Measurements from ENCODE around the gene ZBTB9.
A peak's percentile ranks its signal among the peaks of the same experiment; 100 is the strongest.

ZBTB9 gene

GRCh38 chr6:33427585-33428223, 26.7 kb upstream of the ZBTB9 start:
- ATAC-seq (no peak), DNase-seq (peak in 1 of 2 donors; percentile 57)
- H3K27ac Mint-ChIP-seq: peak overlapping the region; percentile 80 to 94
- peaks cover 78% of the 10 kb centered on the region for H3K4me1 Mint-ChIP-seq
- H3K4me3 Mint-ChIP-seq: peak overlapping the region; percentile 83 to 96
- H3K9me3 Mint-ChIP-seq: peaks cover 0 to 9% of the 10 kb centered on the region in 2 donors
- no peaks in the 10 kb centered on the region for H3K27me3 Mint-ChIP-seq

GRCh38 chr6:33428224-33428965, 26.0 kb upstream of the ZBTB9 start:
- Mint-ChIP-seq H3K4me3 (peak overlapping the region; percentile 80 to 83), H3K9me3 (peaks cover 0 to 8% of the 10 kb centered on the region in 2 donors), H3K4me1 (peaks cover 81% of the 10 kb centered on the region), H3K27ac (peak overlapping the region; percentile 42 to 73), H3K27me3 (no peaks in the 10 kb centered on the region)
- ATAC-seq (no peak), DNase-seq (peak; percentile 47 to 53)

- Mint-ChIP-seq H3K27me3 (no peaks in the 10 kb centered on the region), H3K4me1 (peaks cover 78% of the 10 kb centered on the region), H3K4me3 (peak overlapping the region; percentile 80 to 83), H3K9me3 (peaks cover 0 to under 1% of the 10 kb centered on the region in 2 donors), H3K27ac (peak overlapping the region in 1 of 2 donors; percentile 7)
- ATAC-seq (no peak), DNase-seq (no peak)
Observed at GRCh38 chr6:33428966-33429749, 25.2 kb upstream of the ZBTB9 start.

DNA sequence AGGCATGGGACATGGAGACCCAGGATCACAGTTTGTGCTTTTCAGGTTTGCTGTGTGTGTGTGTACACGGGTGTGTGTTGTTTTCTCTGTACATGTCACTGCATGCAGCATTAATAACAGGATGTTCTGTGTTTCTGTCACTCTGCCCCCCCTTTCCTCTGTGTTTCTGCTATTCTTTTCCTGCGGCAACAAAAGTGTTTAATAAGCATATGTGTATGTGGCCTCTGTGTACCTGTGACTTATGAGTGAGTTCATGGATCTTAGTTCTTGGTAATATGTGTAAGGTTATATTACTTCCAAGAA, 24.7 kb upstream of the ZBTB9 start:
- H3K9me3 Mint-ChIP-seq: no peaks in the 10 kb centered on the region

DNA sequence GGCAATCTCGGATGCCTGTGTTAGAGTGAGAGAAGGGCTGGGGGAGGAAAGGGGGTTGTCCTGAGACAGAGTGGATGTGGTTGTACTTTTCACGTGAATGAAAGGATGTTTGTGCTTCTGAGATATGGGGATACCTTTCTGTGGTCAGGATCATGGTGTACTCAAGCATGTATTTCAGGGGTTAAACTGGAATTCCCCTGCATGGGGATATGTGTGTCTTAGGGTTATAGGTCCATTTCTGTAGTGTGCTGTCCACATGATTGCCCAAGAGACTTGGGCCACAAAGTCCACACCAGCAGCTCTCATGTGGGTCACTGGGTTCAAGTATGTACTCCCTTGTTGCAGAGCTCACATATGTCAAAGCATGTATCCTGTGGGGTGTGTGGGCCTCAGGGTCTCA, 24.0 kb upstream of the ZBTB9 start:
- H3K4me3 Mint-ChIP-seq: peak overlapping the region; percentile 80 to 83
- no peak overlapping the region for H3K27ac Mint-ChIP-seq
- DNase-seq (no peak), ATAC-seq (peak; percentile 20)
- H3K27me3 Mint-ChIP-seq: no peaks in the 10 kb centered on the region
- no peaks in the 10 kb centered on the region for H3K9me3 Mint-ChIP-seq
- peaks cover 66% of the 10 kb centered on the region for H3K4me1 Mint-ChIP-seq

More for the DNA sequence above, 24.7 kb upstream of the ZBTB9 start:
- Mint-ChIP-seq H3K4me3 (peak overlapping the region; percentile 80 to 83), H3K4me1 (peaks cover 72% of the 10 kb centered on the region), H3K27me3 (no peaks in the 10 kb centered on the region), H3K27ac (peak overlapping the region in 1 of 2 donors; percentile 35)
- DNase-seq (no peak), ATAC-seq (no peak)

- DNase-seq: peak; percentile 76 to 87
- no peaks in the 10 kb centered on the region for H3K9me3 Mint-ChIP-seq
- H3K27ac Mint-ChIP-seq: peak overlapping the region in 1 of 2 donors; percentile 10
- peak; percentile 83 for ATAC-seq
- H3K27me3 Mint-ChIP-seq: no peaks in the 10 kb centered on the region
- H3K4me3 Mint-ChIP-seq: peak overlapping the region; percentile 80 to 83
- H3K4me1 Mint-ChIP-seq: peaks cover 65% of the 10 kb centered on the region
Observed at GRCh38 chr6:33430991-33431879, 23.1 kb upstream of the ZBTB9 start.

- ATAC-seq (peak; percentile 36), DNase-seq (no peak)
- Mint-ChIP-seq H3K4me1 (peaks cover 63% of the 10 kb centered on the region), H3K4me3 (peak overlapping the region; percentile 80 to 83), H3K27me3 (no peaks in the 10 kb centered on the region), H3K9me3 (no peaks in the 10 kb centered on the region), H3K27ac (peak overlapping the region in 1 of 2 donors; percentile 79)
Observed at GRCh38 chr6:33431880-33432541, 22.4 kb upstream of the ZBTB9 start.

- DNase-seq: no peak
- Mint-ChIP-seq H3K4me3 (peak overlapping the region; percentile 80 to 83), H3K27ac (peak overlapping the region in 1 of 2 donors; percentile 1), H3K4me1 (peaks cover 58% of the 10 kb centered on the region), H3K27me3 (no peaks in the 10 kb centered on the region), H3K9me3 (no peaks in the 10 kb centered on the region)
- ATAC-seq: no peak
Observed at GRCh38 chr6:33432546-33432945, 21.8 kb upstream of the ZBTB9 start.

DNA sequence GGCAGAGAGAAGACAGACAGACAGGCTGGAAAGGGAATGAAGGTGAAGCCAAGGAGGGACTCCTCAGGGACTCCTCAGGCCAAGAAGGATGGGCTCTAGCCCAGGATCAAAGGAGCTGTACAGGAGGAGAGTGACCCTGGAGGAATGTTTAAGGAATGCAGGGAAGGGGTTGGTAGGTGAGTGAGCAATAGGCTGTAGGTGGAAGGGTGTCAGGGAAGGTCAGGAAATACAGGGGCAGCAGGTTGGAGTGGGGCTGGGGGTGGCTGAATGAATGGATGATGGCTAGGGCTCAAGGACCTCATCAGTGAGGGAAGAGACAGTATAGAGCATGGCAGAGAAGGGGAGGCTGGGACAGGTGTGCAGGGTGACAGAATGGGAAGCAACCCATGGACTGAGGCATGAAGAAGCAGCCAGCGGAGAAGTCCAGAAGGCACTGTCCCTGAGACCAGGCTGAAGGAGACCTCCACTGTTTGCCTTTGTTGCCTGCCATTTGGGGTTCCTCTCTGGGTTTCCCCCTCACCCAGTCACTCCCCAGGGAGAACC, 21.3 kb upstream of the ZBTB9 start:
- H3K4me3 Mint-ChIP-seq: peak overlapping the region; percentile 59 to 83
- H3K4me1 Mint-ChIP-seq: peaks cover 57% of the 10 kb centered on the region
- no peaks in the 10 kb centered on the region for H3K27me3 Mint-ChIP-seq
- no peaks in the 10 kb centered on the region for H3K9me3 Mint-ChIP-seq
- peak overlapping the region; percentile 1 to 75 for H3K27ac Mint-ChIP-seq
- no peak for ATAC-seq
- DNase-seq: no peak

- Mint-ChIP-seq H3K4me3 (no peak overlapping the region), H3K9me3 (no peaks in the 10 kb centered on the region), H3K27me3 (no peaks in the 10 kb centered on the region), H3K4me1 (peaks cover 52% of the 10 kb centered on the region), H3K27ac (no peak overlapping the region)
- ATAC-seq (no peak), DNase-seq (no peak)
Observed at GRCh38 chr6:33433544-33434191, 20.7 kb upstream of the ZBTB9 start.

DNA sequence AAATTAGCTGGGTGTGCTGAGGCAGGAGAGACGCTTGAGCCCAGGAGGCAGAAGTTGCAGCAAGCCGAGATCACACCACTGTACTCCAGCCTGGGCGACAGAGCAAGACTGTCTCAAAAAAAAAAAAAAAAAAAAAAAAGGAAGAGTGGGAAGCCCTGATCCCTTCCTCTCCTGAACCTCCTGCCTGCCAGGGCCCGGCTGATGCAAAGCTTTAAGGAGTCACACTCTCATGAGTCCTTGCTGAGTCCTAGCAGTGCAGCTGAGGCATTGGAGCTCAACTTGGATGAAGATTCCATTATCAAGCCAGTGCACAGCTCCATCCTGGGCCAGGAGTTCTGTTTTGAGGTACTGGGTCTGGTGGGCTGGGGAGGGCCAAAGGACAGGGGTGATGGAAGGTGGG, 19.4 kb upstream of the ZBTB9 start:
- H3K27ac Mint-ChIP-seq: peak overlapping the region in 1 of 2 donors; percentile 7
- peaks cover 39% of the 10 kb centered on the region for H3K4me1 Mint-ChIP-seq
- no peak for DNase-seq
- no peaks in the 10 kb centered on the region for H3K9me3 Mint-ChIP-seq
- ATAC-seq: no peak
- no peaks in the 10 kb centered on the region for H3K27me3 Mint-ChIP-seq
- no peak overlapping the region for H3K4me3 Mint-ChIP-seq

GRCh38 chr6:33437666-33438065, 16.7 kb upstream of the ZBTB9 start:
- H3K27ac Mint-ChIP-seq: no peak overlapping the region
- DNase-seq: no peak
- no peak for ATAC-seq
- H3K9me3 Mint-ChIP-seq: no peaks in the 10 kb centered on the region
- no peak overlapping the region for H3K4me3 Mint-ChIP-seq
- no peaks in the 10 kb centered on the region for H3K27me3 Mint-ChIP-seq
- H3K4me1 Mint-ChIP-seq: peaks cover 12% of the 10 kb centered on the region

- H3K4me3 Mint-ChIP-seq: no peak overlapping the region
- no peaks in the 10 kb centered on the region for H3K27me3 Mint-ChIP-seq
- H3K4me1 Mint-ChIP-seq: peaks cover under 1% of the 10 kb centered on the region
- H3K27ac Mint-ChIP-seq: peak overlapping the region; percentile 7 to 42
- no peak for DNase-seq
- H3K9me3 Mint-ChIP-seq: no peaks in the 10 kb centered on the region
- ATAC-seq: no peak
Observed at GRCh38 chr6:33438978-33439594, 15.3 kb upstream of the ZBTB9 start.

Data from stimulated activated naive CD8-positive, alpha-beta T cell treated with anti-CD3 and anti-CD28 coated beads, Interleukin-15, amount 100 ng/mL, for 72 hours (primary cell).